ENCODE measurements around the gene PGGT1B. TPM values are rescaled to one million over a fixed set of nuclear protein-coding genes. Genes with fewer than 3 reads are reported as not detected.

The PGGT1B gene
- total and polyA plus RNA-seq, 9 of the 15 experiments (the other 6 are each of a cell fraction or from before 2014, with no cell fraction given): 5.3 to 33.7 (median 19.8) TPM

DNA sequence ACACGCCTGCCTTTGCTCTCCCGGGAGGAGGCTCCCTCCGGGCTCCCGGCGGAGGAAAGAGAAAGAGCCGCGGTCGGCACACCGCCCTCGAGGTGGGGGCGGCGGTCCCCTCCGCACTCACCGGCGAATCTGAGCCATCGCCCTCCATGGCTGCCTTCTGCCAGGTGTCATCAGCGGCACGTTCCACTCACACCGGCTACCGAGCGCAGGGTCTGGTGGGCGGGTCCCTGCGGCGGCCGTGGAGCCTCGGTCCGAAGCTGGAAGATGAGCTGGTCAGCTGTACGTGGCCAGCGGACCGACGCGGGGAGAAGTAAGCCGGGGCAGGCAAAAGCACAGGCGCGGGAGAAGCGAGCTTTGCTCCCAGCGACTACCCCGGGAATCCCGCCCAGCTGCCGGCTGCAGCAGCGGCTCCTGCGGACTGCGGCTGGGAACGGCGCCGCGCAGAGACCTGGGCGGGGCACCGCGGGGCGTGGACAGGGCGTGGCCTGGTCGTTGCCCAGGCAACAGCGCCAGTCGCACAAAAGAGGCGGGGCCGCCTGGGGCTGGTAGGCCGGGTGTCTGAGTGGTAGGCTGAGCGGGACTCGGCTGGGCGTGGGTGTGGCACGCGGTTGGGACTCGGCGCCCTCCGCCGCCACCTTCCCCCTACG, 93.1 kb downstream of the PGGT1B start, which contains the start of gene TRIM36 (continued):
- TF ChIP-seq ARID3A (IDR thresholded peaks at IDR 0.05; ENCODE audit: borderline replicate concordance, low read depth, low read length) (no peak), ZNF175 (CRISPR knock-in tag; IDR thresholded peaks at IDR 0.05; ENCODE audit: low read depth) (no peak), ZNF589 (CRISPR knock-in tag; IDR thresholded peaks at IDR 0.05; ENCODE audit: low read depth) (no peak), ZNF695 (CRISPR knock-in tag; IDR thresholded peaks at IDR 0.05) (no peak), WHSC1 (IDR thresholded peaks at IDR 0.05; ENCODE audit: low read length) (no peak), TEAD2 (tag; IDR thresholded peaks at IDR 0.05) (no peak), ZNF324 (CRISPR knock-in tag; IDR thresholded peaks at IDR 0.05) (no peak), SIX5 (IDR thresholded peaks at IDR 0.05; ENCODE audit: borderline replicate concordance in 1 of 2, insufficient read depth in 1 of 2, low read depth in 1 of 2, low read length in 2 of 2) (no peak), HMGXB4 (CRISPR knock-in tag; IDR thresholded peaks at IDR 0.05) (no peak), ZBTB33 (CRISPR knock-in tag; IDR thresholded peaks at IDR 0.05) (0 out of 2 replicates have a peak, but pooled peaks have one; percentile 47), NRF1 (conservative IDR thresholded peaks at IDR 0.05 in 1 of 2, IDR thresholded peaks at IDR 0.05 in 1 of 2) (peak; percentile 83 to 86), CREM (IDR thresholded peaks at IDR 0.05; ENCODE audit: low read depth) (peak; percentile 50; the same call in 1 of the 2 replicates), IRF2 (CRISPR knock-in tag; IDR thresholded peaks at IDR 0.05) (no peak), ZNF311 (CRISPR knock-in tag; IDR thresholded peaks at IDR 0.05) (no peak), PTBP1 (IDR thresholded peaks at IDR 0.05; ENCODE audit: low read depth, low read length) (no peak)
- TF ChIP-seq, protein P1, sequence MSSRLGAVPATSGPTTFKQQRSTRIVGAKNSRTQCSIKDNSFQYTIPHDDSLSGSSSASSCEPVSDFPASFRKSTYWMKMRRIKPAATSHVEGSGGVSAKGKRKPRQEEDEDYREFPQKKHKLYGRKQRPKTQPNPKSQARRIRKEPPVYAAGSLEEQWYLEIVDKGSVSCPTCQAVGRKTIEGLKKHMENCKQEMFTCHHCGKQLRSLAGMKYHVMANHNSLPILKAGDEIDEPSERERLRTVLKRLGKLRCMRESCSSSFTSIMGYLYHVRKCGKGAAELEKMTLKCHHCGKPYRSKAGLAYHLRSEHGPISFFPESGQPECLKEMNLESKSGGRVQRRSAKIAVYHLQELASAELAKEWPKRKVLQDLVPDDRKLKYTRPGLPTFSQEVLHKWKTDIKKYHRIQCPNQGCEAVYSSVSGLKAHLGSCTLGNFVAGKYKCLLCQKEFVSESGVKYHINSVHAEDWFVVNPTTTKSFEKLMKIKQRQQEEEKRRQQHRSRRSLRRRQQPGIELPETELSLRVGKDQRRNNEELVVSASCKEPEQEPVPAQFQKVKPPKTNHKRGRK (tag; IDR thresholded peaks at IDR 0.05): no peak
- TF ChIP-seq, protein P2, sequence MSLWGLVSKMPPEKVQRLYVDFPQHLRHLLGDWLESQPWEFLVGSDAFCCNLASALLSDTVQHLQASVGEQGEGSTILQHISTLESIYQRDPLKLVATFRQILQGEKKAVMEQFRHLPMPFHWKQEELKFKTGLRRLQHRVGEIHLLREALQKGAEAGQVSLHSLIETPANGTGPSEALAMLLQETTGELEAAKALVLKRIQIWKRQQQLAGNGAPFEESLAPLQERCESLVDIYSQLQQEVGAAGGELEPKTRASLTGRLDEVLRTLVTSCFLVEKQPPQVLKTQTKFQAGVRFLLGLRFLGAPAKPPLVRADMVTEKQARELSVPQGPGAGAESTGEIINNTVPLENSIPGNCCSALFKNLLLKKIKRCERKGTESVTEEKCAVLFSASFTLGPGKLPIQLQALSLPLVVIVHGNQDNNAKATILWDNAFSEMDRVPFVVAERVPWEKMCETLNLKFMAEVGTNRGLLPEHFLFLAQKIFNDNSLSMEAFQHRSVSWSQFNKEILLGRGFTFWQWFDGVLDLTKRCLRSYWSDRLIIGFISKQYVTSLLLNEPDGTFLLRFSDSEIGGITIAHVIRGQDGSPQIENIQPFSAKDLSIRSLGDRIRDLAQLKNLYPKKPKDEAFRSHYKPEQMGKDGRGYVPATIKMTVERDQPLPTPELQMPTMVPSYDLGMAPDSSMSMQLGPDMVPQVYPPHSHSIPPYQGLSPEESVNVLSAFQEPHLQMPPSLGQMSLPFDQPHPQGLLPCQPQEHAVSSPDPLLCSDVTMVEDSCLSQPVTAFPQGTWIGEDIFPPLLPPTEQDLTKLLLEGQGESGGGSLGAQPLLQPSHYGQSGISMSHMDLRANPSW (CRISPR knock-in tag; IDR thresholded peaks at IDR 0.05): no peak
